ENCODE data around the gene RARRES2.

DNA sequence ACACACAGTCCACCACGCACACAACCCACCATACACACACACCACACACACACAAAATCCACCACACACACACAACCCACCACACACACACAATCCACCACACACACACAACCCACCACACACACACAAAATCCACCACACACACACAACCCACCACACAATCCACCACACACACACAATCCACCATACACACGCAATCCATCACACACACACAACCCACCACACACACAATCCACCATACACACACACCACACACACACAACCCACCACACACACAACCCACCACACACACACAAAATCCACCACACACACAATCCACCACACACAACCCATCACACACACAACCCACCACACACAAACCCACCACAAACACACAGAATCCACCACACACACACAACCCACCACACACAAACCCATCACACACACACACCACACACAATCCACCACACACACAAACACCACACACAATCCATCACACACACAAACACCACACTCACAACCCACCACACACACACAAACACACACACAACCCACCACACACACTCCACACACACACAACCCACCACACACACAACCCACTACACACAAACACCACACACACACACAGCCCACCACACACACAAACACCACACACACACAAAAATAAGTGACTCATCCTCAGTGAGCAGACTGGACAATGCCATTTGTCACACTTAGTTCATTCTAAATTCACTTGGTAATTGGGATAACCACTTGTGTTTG is 18.4 kb upstream of the RARRES2 start:
- TF ChIP-seq, protein P1, sequence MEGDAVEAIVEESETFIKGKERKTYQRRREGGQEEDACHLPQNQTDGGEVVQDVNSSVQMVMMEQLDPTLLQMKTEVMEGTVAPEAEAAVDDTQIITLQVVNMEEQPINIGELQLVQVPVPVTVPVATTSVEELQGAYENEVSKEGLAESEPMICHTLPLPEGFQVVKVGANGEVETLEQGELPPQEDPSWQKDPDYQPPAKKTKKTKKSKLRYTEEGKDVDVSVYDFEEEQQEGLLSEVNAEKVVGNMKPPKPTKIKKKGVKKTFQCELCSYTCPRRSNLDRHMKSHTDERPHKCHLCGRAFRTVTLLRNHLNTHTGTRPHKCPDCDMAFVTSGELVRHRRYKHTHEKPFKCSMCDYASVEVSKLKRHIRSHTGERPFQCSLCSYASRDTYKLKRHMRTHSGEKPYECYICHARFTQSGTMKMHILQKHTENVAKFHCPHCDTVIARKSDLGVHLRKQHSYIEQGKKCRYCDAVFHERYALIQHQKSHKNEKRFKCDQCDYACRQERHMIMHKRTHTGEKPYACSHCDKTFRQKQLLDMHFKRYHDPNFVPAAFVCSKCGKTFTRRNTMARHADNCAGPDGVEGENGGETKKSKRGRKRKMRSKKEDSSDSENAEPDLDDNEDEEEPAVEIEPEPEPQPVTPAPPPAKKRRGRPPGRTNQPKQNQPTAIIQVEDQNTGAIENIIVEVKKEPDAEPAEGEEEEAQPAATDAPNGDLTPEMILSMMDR (IDR thresholded peaks at IDR 0.05) = no peak
- TF ChIP-seq POLR2A (IDR thresholded peaks at IDR 0.05) (no peak), POLR2AphosphoS5 (IDR thresholded peaks at IDR 0.05) (no peak)

Data from suprapubic skin (tissue), 4 donors.